Keratinocyte (primary cell): ENCODE data around the gene DOCK7. TPM values are rescaled to one million over a fixed set of nuclear protein-coding genes. Genes with fewer than 3 reads are reported as not detected.

Source experiments
- DNase-seq: peaks from one replicate; pipeline ENCODE4 v3.0.0-alpha.2; 2011; ENCODE audit warnings: low read depth, missing footprints, low spot score
- FAIRE-seq: peaks from 2 replicates; lab custom pipeline; 2011; peaks lifted over from hg19 to GRCh38; lab: Jason Lieb, UNC
- H2AFZ ChIP-seq: 2 replicates; pipeline ENCODE4 v1.6.0; 2012; ENCODE audit warnings: low read length, control low read depth, inconsistent platforms; ENCODE audit not compliant: control insufficient read depth
- H3K27ac ChIP-seq: 2 replicates; pipeline ENCODE4 v1.5.1; 2011; ENCODE audit warnings: low read length; ENCODE audit not compliant: control insufficient read depth, insufficient read depth
- H3K27me3 ChIP-seq: 3 replicates; pipeline ENCODE4 v1.6.0; 2011; ENCODE audit warnings: low read length; ENCODE audit not compliant: control insufficient read depth, insufficient read depth; ENCODE audit errors: extremely low read depth
- H3K36me3 ChIP-seq, 2 experiments: 2 replicates in 1 of 2; 3 replicates in 1 of 2; pipeline ENCODE4 v1.5.1; 2011; ENCODE audit warnings: low read length in 2 of 2, mild to moderate bottlenecking in 1 of 2; ENCODE audit not compliant: control insufficient read depth in 2 of 2, insufficient read depth in 2 of 2; ENCODE audit errors: extremely low read depth in 1 of 2
- H3K4me1 ChIP-seq: 3 replicates; pipeline ENCODE4 v1.5.1; 2011; ENCODE audit warnings: low read length; ENCODE audit not compliant: control insufficient read depth, insufficient read depth; ENCODE audit errors: extremely low read depth
- H3K4me2 ChIP-seq: 3 replicates; pipeline ENCODE4 v1.6.0; 2011; ENCODE audit warnings: low read depth, low read length; ENCODE audit not compliant: control insufficient read depth, insufficient read depth; ENCODE audit errors: extremely low read depth
- H3K4me3 ChIP-seq, 3 experiments: fragments of 200-600 bp in 1 of 3; sonication (generic) in 1 of 3; 2 replicates in 2 of 3; 3 replicates in 1 of 3; pipeline ENCODE4 v1.5.1; 2011 to 2016; ENCODE audit warnings: low read length in 3 of 3, mild to moderate bottlenecking in 3 of 3, control low read depth in 2 of 3, inconsistent platforms in 1 of 3, low read depth in 1 of 3, mixed read lengths in 1 of 3, mixed run types in 1 of 3, moderate library complexity in 1 of 3; ENCODE audit not compliant: control insufficient read depth in 2 of 3, insufficient read depth in 2 of 3; ENCODE audit errors: extremely low read depth in 1 of 3
- H3K79me2 ChIP-seq: 2 replicates; pipeline ENCODE4 v1.6.0; 2012; ENCODE audit warnings: low read length; ENCODE audit not compliant: control insufficient read depth, insufficient read depth
- H3K9ac ChIP-seq: 3 replicates; pipeline ENCODE4 v1.6.0; 2011; ENCODE audit warnings: low read length; ENCODE audit not compliant: control insufficient read depth, insufficient read depth; ENCODE audit errors: extremely low read depth
- H3K9me1 ChIP-seq: 3 replicates; pipeline ENCODE4 v1.6.0; 2011; ENCODE audit warnings: low read length; ENCODE audit not compliant: control insufficient read depth, insufficient read depth; ENCODE audit errors: extremely low read depth
- H3K9me3 ChIP-seq: 2 replicates; pipeline ENCODE4 v1.5.1; 2012; ENCODE audit warnings: low read depth, low read length; ENCODE audit not compliant: control insufficient read depth
- H4K20me1 ChIP-seq: 3 replicates; pipeline ENCODE4 v1.6.0; 2011; ENCODE audit warnings: low read length; ENCODE audit not compliant: control insufficient read depth, insufficient read depth; ENCODE audit errors: extremely low read depth
- CTCF ChIP-seq, 3 experiments: IDR thresholded peaks in 1 of 3; conservative IDR thresholded peaks in 1 of 3; optimal IDR thresholded peaks in 1 of 3; 2 replicates in 2 of 3; 3 replicates in 1 of 3; pipeline versions ENCODE3 to v1.5.1; 2011; ENCODE audit warnings: low read length in 3 of 3, mild to moderate bottlenecking in 3 of 3, moderate library complexity in 2 of 3, control low read depth in 1 of 3, inconsistent platforms in 1 of 3; ENCODE audit not compliant: insufficient read depth in 2 of 3; ENCODE audit errors: extremely low read depth in 1 of 3
- EZH2 ChIP-seq: IDR thresholded peaks from one replicate; pipeline ENCODE4 v1.6.1; 2012; ENCODE audit warnings: inconsistent platforms, mild to moderate bottlenecking, low read length, moderate library complexity
- dilution Hi-C: fragments of 300-500 bp; cut with MboI; formaldehyde crosslinking; loops from one replicate; pipeline ENCODE4 v1.7.0; 2020; ENCODE audit warnings: low sequenced_read_pairs; ENCODE audit not compliant: extremely low pct_ligation_motif_present
- polyA plus RNA-seq, 5 experiments: library from polyadenylated mRNA; depleted of rRNA in 3 of 5; stranded (reverse) in 3 of 5; stranded (forward) in 1 of 5; unstranded in 1 of 5; fragments of >200 nt; gene quantifications; 1 replicate in 1 of 5; 2 replicates in 3 of 5; 3 replicates in 1 of 5; pipeline versions ENCODE4 v1.2.1 to v1.2.3, GENCODE V29; 2011 to 2012; ENCODE audit warnings: missing spikeins in 2 of 5, low read depth in 1 of 5, low replicate concordance in 1 of 5
- small RNA-seq, 3 experiments: library from RNA; depleted of rRNA; stranded (forward); fragments of <200 nt; gene quantifications; one replicate each; pipeline ENCODE3, GENCODE V24; 2012; ENCODE audit warnings: low read depth in 3 of 3, low replicate concordance in 1 of 3; ENCODE audit not compliant: insufficient read length in 3 of 3

Gene DOCK7
- polyA plus RNA-seq, 1 donor (not counting 4 experiments of a cell fraction or from before 2014, with no cell fraction given): 66.9 TPM

- no peak overlapping the region for H3K9ac ChIP-seq
- TF ChIP-seq EZH2 (no peak), CTCF (optimal IDR thresholded peaks at IDR 0.05 in 1 of 3, IDR thresholded peaks at IDR 0.05 in 1 of 3, conservative IDR thresholded peaks at IDR 0.05 in 1 of 3; ENCODE audit: extremely low read depth in 1 of 3, insufficient read depth in 2 of 3, low read length in 3 of 3) (no peak)
- no peaks in the 10 kb centered on the region for H3K9me3 ChIP-seq
- H3K4me1 ChIP-seq: no peaks in the 10 kb centered on the region
- FAIRE-seq: no peak
- no peak overlapping the region for H2AFZ ChIP-seq
- H3K4me3 ChIP-seq: no peak overlapping the region
- H3K9me1 ChIP-seq: no peaks in the 10 kb centered on the region
- no peaks in the 10 kb centered on the region for H3K36me3 ChIP-seq
- no peaks in the 10 kb centered on the region for H3K27me3 ChIP-seq
- dilution Hi-C loops: no loop called here
- no peaks in the 10 kb centered on the region for H3K79me2 ChIP-seq
- no peak overlapping the region for H3K27ac ChIP-seq
- H4K20me1 ChIP-seq: no peaks in the 10 kb centered on the region
- DNase-seq: no peak
- H3K4me2 ChIP-seq: no peak overlapping the region
Measured at GRCh38 chr1:62406576-62406975, 281.6 kb downstream of the DOCK7 start.

DNA sequence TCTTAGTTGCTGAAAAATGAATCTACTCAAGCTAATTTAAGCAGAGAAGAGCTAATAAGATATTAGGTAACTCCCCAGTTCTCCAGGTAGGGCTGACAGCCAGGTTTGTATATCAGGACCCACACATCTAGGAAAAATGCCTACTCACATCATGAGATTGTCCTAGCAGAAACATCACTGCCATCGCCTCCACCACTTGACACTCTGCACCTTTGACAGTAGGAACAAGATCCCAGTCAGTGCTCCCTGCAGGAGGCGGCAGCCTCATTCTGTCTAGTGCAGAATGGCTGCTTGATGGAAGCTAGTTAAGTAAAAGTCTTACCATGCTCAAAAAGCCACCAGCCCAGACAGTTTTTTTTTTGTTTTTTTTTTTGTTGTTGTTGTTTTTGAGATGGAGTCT is 282.9 kb downstream of the DOCK7 start:
- Histone ChIP-seq H3K4me3 (no peak overlapping the region), H3K9me3 (no peaks in the 10 kb centered on the region), H3K9ac (no peak overlapping the region), H3K4me2 (no peak overlapping the region), H3K9me1 (peaks cover 2% of the 10 kb centered on the region), H3K36me3 (no peaks in the 10 kb centered on the region), H3K27ac (no peak overlapping the region), H2AFZ (no peak overlapping the region), H3K79me2 (no peaks in the 10 kb centered on the region), H3K4me1 (no peaks in the 10 kb centered on the region), H4K20me1 (no peaks in the 10 kb centered on the region), H3K27me3 (no peaks in the 10 kb centered on the region)
- DNase-seq (no peak), FAIRE-seq (no peak)
- TF ChIP-seq CTCF (optimal IDR thresholded peaks at IDR 0.05 in 1 of 3, IDR thresholded peaks at IDR 0.05 in 1 of 3, conservative IDR thresholded peaks at IDR 0.05 in 1 of 3; ENCODE audit: extremely low read depth in 1 of 3, insufficient read depth in 2 of 3, low read length in 3 of 3) (no peak), EZH2 (no peak)
- dilution Hi-C loops: no loop called here

Small RNA genes within 50 kb of the gene (small RNA-seq; reads per million reads assigned to genes)
- gene AL451044.1: 0 reads per million in 3 experiments

Other genes with a start within 250 kb of the DOCK7 start
- gene ANGPTL3, start 90.9 kb downstream of the DOCK7 start, polyA plus RNA-seq: not detected in 3 replicates
- gene ATG4C, start 95.7 kb upstream of the DOCK7 start, polyA plus RNA-seq: 5.6 to 9.1 TPM (median 6.0 TPM) in 3 replicates